NB4 (cell line): Measurements from ENCODE around the gene MBTPS2.
A peak's percentile ranks its signal among the peaks of the same experiment; 100 is the strongest.

ENCODE experiments used
- DNase-seq: peaks from one replicate; pipeline ENCODE4 v3.0.0; 2010; ENCODE audit warnings: low read depth
- H3K4me3 ChIP-seq: one replicate; pipeline ENCODE4 v1.5.1; 2011; ENCODE audit warnings: mild to moderate bottlenecking, low read depth, low read length, moderate library complexity
- MYC ChIP-seq: IDR thresholded peaks from 2 replicates; pipeline ENCODE4 v1.6.1; 2011; ENCODE audit warnings: low read depth, low read length
- POLR2A ChIP-seq: IDR thresholded peaks from 2 replicates; pipeline ENCODE4 v1.6.1; 2011; ENCODE audit warnings: mild to moderate bottlenecking; ENCODE audit not compliant: insufficient read length; ENCODE audit errors: extremely low read depth
- TF ChIP-seq, protein P1 (sequence below): IDR thresholded peaks from one replicate; pipeline ENCODE4 v1.5.1; 2012; ENCODE audit warnings: low read depth, low read length
- TF ChIP-seq, protein P2 (sequence below): IDR thresholded peaks from 2 replicates; pipeline ENCODE4 v1.6.1; 2011; ENCODE audit warnings: low read depth, low read length

MBTPS2 gene

DNA sequence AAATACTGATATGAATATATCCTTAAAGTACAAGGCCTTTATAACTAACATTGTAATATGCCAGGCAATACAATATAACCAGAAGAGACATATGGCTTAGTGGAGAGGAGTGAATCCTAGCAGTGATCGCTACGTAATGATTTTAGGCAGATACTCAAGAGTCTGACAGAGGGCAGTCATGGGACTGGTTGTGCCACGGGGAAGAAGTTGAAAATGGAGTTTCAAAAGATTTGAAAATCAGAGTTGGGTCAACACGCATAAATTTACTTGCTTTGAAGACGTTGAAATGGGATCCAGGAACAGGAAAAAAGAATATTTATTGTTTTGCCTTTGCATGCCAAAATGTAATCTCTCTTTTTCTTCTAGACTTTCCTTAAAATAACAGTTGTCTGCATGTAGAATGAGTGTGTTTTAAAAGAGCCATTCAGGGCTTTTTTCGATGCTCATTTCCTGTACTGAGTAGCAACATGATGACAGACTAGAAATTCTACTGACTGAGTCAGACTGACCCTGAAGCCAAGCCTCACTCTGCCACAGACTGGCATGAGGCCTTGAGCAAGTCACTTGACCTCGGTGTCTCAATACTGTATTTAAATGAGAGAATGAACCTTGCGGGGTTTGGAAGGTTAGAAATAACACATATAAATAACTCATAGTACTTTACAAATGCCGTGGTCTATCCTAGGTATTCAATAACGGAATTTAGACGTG is 93.0 kb downstream of the MBTPS2 start:
- TF ChIP-seq POLR2A: no peak
- no peak for TF ChIP-seq MYC
- TF ChIP-seq, protein P1, sequence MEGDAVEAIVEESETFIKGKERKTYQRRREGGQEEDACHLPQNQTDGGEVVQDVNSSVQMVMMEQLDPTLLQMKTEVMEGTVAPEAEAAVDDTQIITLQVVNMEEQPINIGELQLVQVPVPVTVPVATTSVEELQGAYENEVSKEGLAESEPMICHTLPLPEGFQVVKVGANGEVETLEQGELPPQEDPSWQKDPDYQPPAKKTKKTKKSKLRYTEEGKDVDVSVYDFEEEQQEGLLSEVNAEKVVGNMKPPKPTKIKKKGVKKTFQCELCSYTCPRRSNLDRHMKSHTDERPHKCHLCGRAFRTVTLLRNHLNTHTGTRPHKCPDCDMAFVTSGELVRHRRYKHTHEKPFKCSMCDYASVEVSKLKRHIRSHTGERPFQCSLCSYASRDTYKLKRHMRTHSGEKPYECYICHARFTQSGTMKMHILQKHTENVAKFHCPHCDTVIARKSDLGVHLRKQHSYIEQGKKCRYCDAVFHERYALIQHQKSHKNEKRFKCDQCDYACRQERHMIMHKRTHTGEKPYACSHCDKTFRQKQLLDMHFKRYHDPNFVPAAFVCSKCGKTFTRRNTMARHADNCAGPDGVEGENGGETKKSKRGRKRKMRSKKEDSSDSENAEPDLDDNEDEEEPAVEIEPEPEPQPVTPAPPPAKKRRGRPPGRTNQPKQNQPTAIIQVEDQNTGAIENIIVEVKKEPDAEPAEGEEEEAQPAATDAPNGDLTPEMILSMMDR: no peak
- TF ChIP-seq, protein P2, sequence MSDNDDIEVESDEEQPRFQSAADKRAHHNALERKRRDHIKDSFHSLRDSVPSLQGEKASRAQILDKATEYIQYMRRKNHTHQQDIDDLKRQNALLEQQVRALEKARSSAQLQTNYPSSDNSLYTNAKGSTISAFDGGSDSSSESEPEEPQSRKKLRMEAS: peak; percentile 25; the same call in 1 of the 2 replicates
- H3K4me3 ChIP-seq: no peak overlapping the region

GRCh38 chrX:21933077-21933476 is 93.7 kb downstream of the MBTPS2 start:
- TF ChIP-seq POLR2A: no peak
- TF ChIP-seq MYC: no peak
- TF ChIP-seq, protein P1: no peak
- TF ChIP-seq, protein P2: no peak
- H3K4me3 ChIP-seq: no peak overlapping the region
- DNase-seq: no peak

More for the DNA sequence above, 93.0 kb downstream of the MBTPS2 start:
- DNase-seq: peak; percentile 65

- H3K4me3 ChIP-seq: no peak overlapping the region
- no peak for TF ChIP-seq POLR2A
- no peak for TF ChIP-seq MYC
- TF ChIP-seq, protein P1: no peak
- TF ChIP-seq, protein P2: no peak
- DNase-seq: no peak
These were observed 95.0 kb downstream of the MBTPS2 start for GRCh38 chrX:21934414-21934813.
